ENCODE results near the gene ZNF536.
"Not testable (repeated sequence)": the region's sequence is repeated elsewhere in the genome, so short reads cannot be mapped to it uniquely, and the experiment has no call there.

ZNF536 gene

DNA sequence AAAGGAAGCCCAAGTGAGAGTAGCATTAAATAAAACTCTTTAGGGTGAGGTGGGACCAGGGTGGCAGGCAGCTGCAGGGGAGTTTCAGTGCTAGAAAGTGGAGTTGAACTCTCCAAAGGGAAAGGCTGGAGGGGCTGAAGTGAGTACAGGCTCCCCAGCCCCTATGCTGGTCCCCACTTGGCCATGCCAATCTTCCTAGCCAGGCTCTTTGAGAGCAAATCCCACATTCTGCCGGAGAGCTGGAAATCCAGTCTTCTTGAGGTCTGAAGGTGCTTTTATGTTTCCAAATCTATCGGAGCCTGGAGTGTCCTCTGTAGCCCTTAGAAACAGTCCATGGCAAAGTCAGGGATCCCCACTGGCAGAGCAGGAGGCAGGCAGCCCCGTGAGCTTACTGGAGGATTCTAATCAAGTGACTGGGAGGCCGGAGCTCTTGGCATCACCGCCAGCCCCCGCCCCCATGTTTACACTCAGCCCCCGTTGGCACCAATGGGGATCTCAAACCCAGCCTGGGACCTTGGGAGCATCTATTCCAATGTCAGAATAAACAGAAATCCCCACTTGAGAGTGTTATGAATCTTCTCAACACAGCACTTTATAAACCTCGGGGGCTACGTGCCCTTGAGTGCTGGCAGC is 18.3 kb downstream of the ZNF536 start:
- DNase-seq = no peak

GRCh38 chr19:30391052-30391451 is 18.9 kb downstream of the ZNF536 start:
- no peak for DNase-seq

- DNase-seq = no peak
Observed at GRCh38 chr19:30391554-30392551, 19.7 kb downstream of the ZNF536 start.

- DNase-seq = no peak
Observed at GRCh38 chr19:30393046-30393445, 20.9 kb downstream of the ZNF536 start.

GRCh38 chr19:30393729-30394480 is 21.7 kb downstream of the ZNF536 start:
- no peak for DNase-seq

- no peak for DNase-seq
Observed at GRCh38 chr19:30394481-30395151, 22.4 kb downstream of the ZNF536 start.

DNA sequence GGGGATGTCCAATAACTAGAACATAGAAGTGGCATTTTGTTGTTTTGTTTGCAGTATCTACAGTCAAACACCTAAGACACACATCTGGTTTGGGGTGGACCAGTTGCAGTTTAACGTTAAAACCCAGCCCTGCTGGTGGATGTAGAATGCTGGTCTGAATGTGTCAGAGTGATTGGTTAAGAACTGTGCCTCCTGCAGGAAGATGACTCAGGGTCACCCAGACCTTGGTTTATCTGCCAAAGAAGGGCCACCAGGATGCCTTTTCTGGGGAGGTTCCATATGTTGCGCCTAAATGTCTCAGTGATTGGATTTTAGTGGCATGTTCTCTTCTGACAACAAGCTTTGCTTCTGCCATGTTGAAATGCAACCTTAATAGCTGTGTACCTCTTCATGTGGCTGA is 23.1 kb downstream of the ZNF536 start:
- no peak for DNase-seq

GRCh38 chr19:30398539-30398938 is 26.4 kb downstream of the ZNF536 start:
- not testable (repeated sequence) for DNase-seq

- DNase-seq = no peak
Observed at GRCh38 chr19:30401956-30402355, 29.8 kb downstream of the ZNF536 start.

- no peak for DNase-seq
Observed at GRCh38 chr19:30402436-30403202, 30.4 kb downstream of the ZNF536 start.

DNA sequence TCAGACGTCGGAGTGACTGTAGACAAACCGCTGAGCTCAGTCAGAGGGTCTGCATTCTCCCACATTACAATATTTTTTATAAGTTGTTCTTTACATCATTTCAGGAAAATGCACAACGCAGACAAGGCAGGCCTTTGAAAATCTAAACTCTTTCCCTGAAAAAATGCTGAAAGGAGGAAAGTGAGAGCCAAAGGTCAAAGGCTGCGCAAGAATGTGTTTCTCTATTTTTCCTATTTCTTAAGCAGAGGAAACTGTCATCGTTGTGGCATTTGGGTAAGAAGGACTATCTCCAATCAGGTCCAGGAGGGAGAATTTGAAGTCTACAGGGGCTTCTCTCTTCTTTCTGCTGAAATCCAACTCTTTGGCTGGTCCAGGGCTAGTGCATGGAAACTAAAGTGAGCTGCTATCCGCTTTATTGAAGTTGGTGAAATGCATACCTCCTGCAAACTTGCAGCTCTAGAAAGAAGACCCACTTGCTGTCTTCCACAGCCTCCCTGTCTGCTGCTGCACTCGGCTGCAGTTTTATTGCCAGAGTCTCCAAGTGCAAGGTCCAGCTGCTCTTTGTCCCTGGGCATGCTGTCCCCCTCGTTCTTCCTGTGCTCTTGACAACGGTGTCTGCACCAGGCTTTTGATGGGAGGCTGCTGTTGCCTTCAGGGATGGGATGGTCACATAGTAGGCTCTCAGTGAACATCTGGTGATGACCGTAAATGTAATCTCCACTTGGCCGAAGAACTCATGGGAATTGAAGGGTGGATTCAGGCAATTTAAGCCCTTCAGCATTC is 31.2 kb downstream of the ZNF536 start:
- no peak for DNase-seq

- no peak for DNase-seq
Observed at GRCh38 chr19:30406220-30407067, 34.3 kb downstream of the ZNF536 start.

DNA sequence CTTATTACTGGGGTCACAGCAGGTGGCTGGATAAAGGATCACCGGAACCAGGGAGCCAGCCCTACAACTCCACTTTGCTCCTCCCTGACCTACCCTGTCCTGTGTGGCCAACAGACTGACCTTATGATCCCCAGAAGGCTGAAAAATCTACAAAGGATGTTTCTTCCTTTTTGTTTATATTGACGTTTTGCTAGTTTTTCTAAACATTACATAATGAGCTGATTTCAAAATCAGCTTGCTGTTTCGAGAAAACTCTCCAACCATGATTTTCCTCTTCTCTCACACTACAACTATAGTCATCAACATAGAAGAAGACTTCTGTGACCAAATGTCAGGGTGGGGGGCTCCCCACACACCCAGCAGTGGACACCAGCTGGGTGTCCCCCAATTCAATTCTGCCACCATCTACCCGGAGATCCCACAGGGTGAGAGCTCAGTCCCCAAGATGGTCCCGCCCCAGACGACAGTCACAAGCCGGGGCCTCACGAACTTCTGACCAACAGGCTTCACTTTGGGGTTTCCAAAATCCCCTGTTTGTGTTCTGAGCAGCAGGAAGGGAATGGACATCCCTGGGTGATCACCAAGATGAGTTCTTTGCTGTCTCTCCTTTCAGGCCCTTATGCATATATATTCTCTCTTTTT is 35.0 kb downstream of the ZNF536 start:
- DNase-seq = no peak

- no peak for DNase-seq
Observed at GRCh38 chr19:30408734-30409301, 36.6 kb downstream of the ZNF536 start.

DNA sequence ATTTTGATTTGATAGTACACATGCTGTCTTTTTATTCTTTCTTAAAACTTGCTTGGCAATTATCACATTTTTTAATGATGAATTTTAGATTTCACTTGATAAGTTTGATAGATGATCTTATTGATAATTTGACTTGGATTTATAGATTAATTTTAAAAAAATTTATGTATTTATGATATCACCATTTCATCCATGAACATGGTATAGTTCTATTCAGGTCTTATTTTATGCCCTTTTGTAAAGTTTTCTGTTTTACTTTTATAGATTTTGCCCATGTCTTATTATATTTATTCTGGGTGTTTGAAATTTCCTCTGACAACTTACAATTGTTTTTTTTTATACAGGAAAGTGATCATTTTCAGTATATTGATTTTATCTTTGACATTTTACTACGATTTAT is 39.5 kb downstream of the ZNF536 start:
- DNase-seq = no peak

GRCh38 chr19:30416375-30416774 is 44.2 kb downstream of the ZNF536 start:
- DNase-seq = no peak

- not testable (repeated sequence) for DNase-seq
Observed at GRCh38 chr19:30417166-30417565, 45.0 kb downstream of the ZNF536 start.

- no peak for DNase-seq
Observed at GRCh38 chr19:30419568-30420180, 47.5 kb downstream of the ZNF536 start.

- no peak for DNase-seq
Observed at GRCh38 chr19:30420316-30420715, 48.1 kb downstream of the ZNF536 start.

Data from stimulated activated CD4-positive, alpha-beta T cell treated with anti-CD3 and anti-CD28 coated beads, Interleukin-4, amount 100 ng/mL, for 4 hours (primary cell).